Heart right ventricle (tissue), 16 donors: Measurements from ENCODE around the gene LRRC18. TPM values are rescaled to one million over a fixed set of nuclear protein-coding genes. Genes with fewer than 3 reads are reported as not detected.

Source experiments
- ATAC-seq, 8 donors: fragments of 200-7000 bp; cut with Tn5 transposase; one replicate each; pipeline ENCODE4 v1.9.1; 2020; ENCODE audit warnings: mild to moderate bottlenecking in 8 of 8, moderate library complexity in 8 of 8, moderate number of reproducible peaks in 1 of 8
- DNase-seq, 2 donors: peaks; one replicate each; pipeline ENCODE4 v3.0.0-alpha.2; 2020
- H3K27ac ChIP-seq, 10 donors: fragments of 200-600 bp; sonication (generic) in 2 of 10; one replicate each; pipeline versions ENCODE4 v1.5.0 to v1.8.0; 2020 to 2022; ENCODE audit warnings: mild to moderate bottlenecking in 3 of 10
- H3K27me3 ChIP-seq, 7 donors: fragments of 200-600 bp; one replicate each; pipeline ENCODE4 v1.8.0; 2021 to 2022; ENCODE audit warnings: mild to moderate bottlenecking in 2 of 7
- H3K36me3 ChIP-seq, 9 donors: fragments of 200-600 bp; sonication (generic) in 1 of 9; one replicate each; pipeline versions ENCODE4 v1.5.0 to v1.8.0; 2020 to 2022; ENCODE audit warnings: mild to moderate bottlenecking in 2 of 9
- H3K4me1 ChIP-seq, 9 donors: fragments of 200-600 bp; sonication (generic) in 1 of 9; one replicate each; pipeline versions ENCODE4 v1.5.0 to v1.8.0; 2020 to 2022; ENCODE audit warnings: mild to moderate bottlenecking in 4 of 9
- H3K4me3 ChIP-seq, 10 donors: fragments of 200-600 bp; sonication (generic) in 2 of 10; one replicate each; pipeline versions ENCODE4 v1.5.0 to v1.8.0; 2020 to 2022; ENCODE audit warnings: mild to moderate bottlenecking in 7 of 10, moderate library complexity in 2 of 10
- H3K9me3 ChIP-seq, 11 donors: fragments of 200-600 bp in 10 of 11; sonication (generic) in 2 of 11; one replicate each; pipeline versions ENCODE4 v1.5.0 to v1.8.0; 2013 to 2022; ENCODE audit warnings: mild to moderate bottlenecking in 2 of 11, control low read depth in 1 of 11, moderate library complexity in 1 of 11
- WGBS, 2 donors: extraction: QIAGEN DNeasy Blood & Tissue Kit; methylation state at CpG; one replicate each; pipeline ENCODE4 v1.1.7; 2013; ENCODE audit warnings: inconsistent platforms in 1 of 2; 5-methylcytosine and 5-hydroxymethylcytosine counted together
- intact Hi-C, 10 donors: fragments of 100-400 bp; cut with DNase I; formaldehyde crosslinking; loops; one replicate each; pipeline versions ENCODE4 v1.11.1 to v1.14.2; 2022
- microRNA-seq, 2 donors: library from miRNA; unstranded; fragments of <30 nt; microRNA quantifications; one replicate each; pipeline ENCODE4 v1.2.0, GENCODE V29; 2021
- polyA plus RNA-seq, 2 donors: library from polyadenylated mRNA; stranded (reverse); fragments of 200-250 nt; gene quantifications; one replicate each; pipeline ENCODE4 v1.2.3, GENCODE V29; 2013
- total RNA-seq, 10 donors: library from RNA; stranded (reverse); fragmentation: NEBNext Ultra II Directional in 3 of 10; extraction: Animal tissue kit (Norgen Biotek cat#: 25700) in 3 of 10; gene quantifications; one replicate each; pipeline versions ENCODE4 v1.2.1 to v1.2.4, GENCODE V29; 2021 to 2023
- TF ChIP-seq, protein P1 (sequence below), 9 donors: fragments of 200-600 bp; sonication (generic) in 2 of 9; IDR thresholded peaks; one replicate each; pipeline versions ENCODE4 v1.5.0 to v1.8.0; 2021 to 2022; ENCODE audit warnings: antibody characterized with exemption in 9 of 9, mild to moderate bottlenecking in 5 of 9, moderate library complexity in 1 of 9
- donor health status: Arrhythmogenic right ventricular cardiomyopathy.
- donor health status: ischemic (EF 13 %, LVEDD 7.1; RV severe dilation, severe dysfunction).
- donor health status: healthy with polysubstance abuse.
- donor health status: DM: no; HTN: yes; CAD: no.
- donor health status: DM: no; HTN: no; CAD: no.
- donor health status: ischemic (EF 25% LVEDD 6.9; RV normal size, moderate dysfunction).
- donor health status: ischemic (EF 25% LVEDD 5.7; RV mildly dilated, moderate dysfunction).
- donor health status: healthy.
- donor health status: DM: yes; HTN: yes; CAD: no.
- donor health status: Ischemic cardiomyopathy.
- donor health status: ischemic (EF 35%, LVEDD 5.7; RV mildly dilated, moderate dysfunction).
- donor health status: nonischemic (EF 11% LVEDD 7.7; RV severe dilation, severe dysfunction).
- donor health status: DM: yes; HTN: yes; CAD: no.
- donor health status: PGD.
- donor health status: ischemic (EF 29% LVEDD 5.4; RV normal size, mild dysfunction).
- donor health status: nonischemic (EF 23%, LVEDD 6.1; RV moderate dilation, normal function).

The LRRC18 gene
- total and polyA plus RNA-seq, 12 donors: 0.13 to 0.18 TPM; not detected in 10

GRCh38 chr10:48880016-48880705, 59.5 kb downstream of the LRRC18 start:
- no peak overlapping the region for H3K4me3 ChIP-seq
- no peak for ATAC-seq
- intact Hi-C loops: no loop called here
- TF ChIP-seq, protein P1, sequence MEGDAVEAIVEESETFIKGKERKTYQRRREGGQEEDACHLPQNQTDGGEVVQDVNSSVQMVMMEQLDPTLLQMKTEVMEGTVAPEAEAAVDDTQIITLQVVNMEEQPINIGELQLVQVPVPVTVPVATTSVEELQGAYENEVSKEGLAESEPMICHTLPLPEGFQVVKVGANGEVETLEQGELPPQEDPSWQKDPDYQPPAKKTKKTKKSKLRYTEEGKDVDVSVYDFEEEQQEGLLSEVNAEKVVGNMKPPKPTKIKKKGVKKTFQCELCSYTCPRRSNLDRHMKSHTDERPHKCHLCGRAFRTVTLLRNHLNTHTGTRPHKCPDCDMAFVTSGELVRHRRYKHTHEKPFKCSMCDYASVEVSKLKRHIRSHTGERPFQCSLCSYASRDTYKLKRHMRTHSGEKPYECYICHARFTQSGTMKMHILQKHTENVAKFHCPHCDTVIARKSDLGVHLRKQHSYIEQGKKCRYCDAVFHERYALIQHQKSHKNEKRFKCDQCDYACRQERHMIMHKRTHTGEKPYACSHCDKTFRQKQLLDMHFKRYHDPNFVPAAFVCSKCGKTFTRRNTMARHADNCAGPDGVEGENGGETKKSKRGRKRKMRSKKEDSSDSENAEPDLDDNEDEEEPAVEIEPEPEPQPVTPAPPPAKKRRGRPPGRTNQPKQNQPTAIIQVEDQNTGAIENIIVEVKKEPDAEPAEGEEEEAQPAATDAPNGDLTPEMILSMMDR (IDR thresholded peaks at IDR 0.05): no peak
- H3K27ac ChIP-seq: no peak overlapping the region
- peaks cover 0 to 3% (median 0%) of the 10 kb centered on the region in 7 donors for H3K27me3 ChIP-seq
- peaks cover 0 to 7% (median 0%) of the 10 kb centered on the region in 9 donors for H3K36me3 ChIP-seq
- WGBS, 2 donors: 61 to 64% methylated on average over 11 of the region's 11 CpGs
- DNase-seq: no peak
- no peaks in the 10 kb centered on the region for H3K4me1 ChIP-seq
- H3K9me3 ChIP-seq: no peaks in the 10 kb centered on the region

GRCh38 chr10:48879451-48879850, 60.2 kb downstream of the LRRC18 start:
- H3K9me3 ChIP-seq: no peaks in the 10 kb centered on the region
- H3K27ac ChIP-seq: no peak overlapping the region
- DNase-seq (no peak), ATAC-seq (no peak)
- WGBS, 2 donors: 73 to 79% methylated on average over 5 of the region's 5 CpGs
- H3K27me3 ChIP-seq: peaks cover 0 to 3% (median 0%) of the 10 kb centered on the region in 7 donors
- TF ChIP-seq, protein P1 (IDR thresholded peaks at IDR 0.05): no peak
- H3K4me3 ChIP-seq: no peak overlapping the region
- intact Hi-C loops: no loop called here
- H3K4me1 ChIP-seq: no peaks in the 10 kb centered on the region
- H3K36me3 ChIP-seq: peaks cover 0 to 7% (median 0%) of the 10 kb centered on the region in 9 donors

DNA sequence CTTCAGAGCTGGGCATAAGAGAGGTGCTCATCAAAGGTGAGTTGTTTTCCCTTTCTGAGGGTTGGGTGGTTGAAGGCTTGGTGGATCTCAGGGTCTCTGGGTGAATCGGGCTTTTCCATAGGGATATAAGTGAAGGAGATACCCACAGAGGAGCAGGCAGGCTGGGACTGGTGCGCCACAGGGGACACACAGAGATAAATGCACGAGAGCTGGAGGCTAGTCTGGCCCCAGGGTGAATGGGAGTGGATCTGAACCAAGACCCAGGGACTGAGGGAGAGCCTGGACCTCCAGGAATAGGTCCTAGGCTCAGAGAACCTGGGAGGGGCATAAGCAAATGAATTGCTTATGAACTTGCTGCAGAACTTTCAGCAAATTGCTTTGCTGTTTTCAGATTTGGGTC, 61.5 kb downstream of the LRRC18 start:
- ATAC-seq: no peak
- no peak for DNase-seq
- 89% methylated on average over 3 of the region's 3 CpGs for WGBS, 2 donors
- TF ChIP-seq, protein P1 (IDR thresholded peaks at IDR 0.05): no peak
- Histone ChIP-seq H3K4me1 (no peaks in the 10 kb centered on the region), H3K4me3 (no peak overlapping the region), H3K27me3 (peaks cover 0 to 3% (median 0%) of the 10 kb centered on the region in 7 donors), H3K36me3 (peaks cover 0 to 7% (median 0%) of the 10 kb centered on the region in 9 donors), H3K27ac (no peak overlapping the region), H3K9me3 (no peaks in the 10 kb centered on the region)
- intact Hi-C loops: no loop called here

DNA sequence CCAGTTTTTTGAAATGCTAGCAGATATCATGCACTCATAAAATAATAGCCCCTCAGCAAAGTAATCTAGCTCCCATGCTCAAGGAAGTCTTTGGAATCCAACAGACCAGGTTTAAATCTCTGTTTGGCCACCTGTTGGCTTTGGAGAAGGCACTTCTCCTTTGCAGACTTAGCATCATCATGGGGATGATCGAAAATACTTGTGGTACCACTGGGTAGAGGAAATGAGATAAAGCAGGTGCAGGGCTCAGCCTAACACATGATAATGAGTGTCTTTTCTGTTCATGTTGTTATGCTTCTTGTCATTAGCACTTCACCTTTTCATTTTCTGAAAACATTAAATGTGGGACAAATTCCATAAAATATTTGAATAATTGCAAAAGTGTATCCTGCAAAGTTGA, 67.4 kb downstream of the LRRC18 start:
- H3K4me1 ChIP-seq: no peaks in the 10 kb centered on the region
- WGBS, 2 donors: 79 to 85% methylated on average over 1 of the region's 1 CpG
- DNase-seq: no peak
- TF ChIP-seq, protein P1 (IDR thresholded peaks at IDR 0.05): no peak
- H3K27me3 ChIP-seq: no peaks in the 10 kb centered on the region
- H3K9me3 ChIP-seq: no peaks in the 10 kb centered on the region
- no peak overlapping the region for H3K27ac ChIP-seq
- intact Hi-C loops: no loop called here
- no peak overlapping the region for H3K4me3 ChIP-seq
- no peak for ATAC-seq
- peaks cover 0 to 3% (median 0%) of the 10 kb centered on the region in 9 donors for H3K36me3 ChIP-seq

Small RNA genes lying within 50 kb of the gene (microRNA-seq; reads per million reads assigned to microRNA genes)
- gene MIR4294: 0 reads per million in 2 donors

Other genes starting within 250 kb of the LRRC18 start
- 10 to 100 TPM; 12.0 to 26.7 (median 18.1) TPM for gene VSTM4, start 175.7 kb upstream of the LRRC18 start, total RNA-seq
- gene VSTM4, start 175.7 kb upstream of the LRRC18 start, polyA plus RNA-seq: 1 to 10 TPM; 5.0 to 6.1 TPM
- gene FAM170B, start 194.2 kb upstream of the LRRC18 start, total RNA-seq: not detected
- gene FAM170B, start 194.2 kb upstream of the LRRC18 start, polyA plus RNA-seq: not detected
- gene TMEM273, start 248.6 kb upstream of the LRRC18 start, total RNA-seq: 10 to 100 TPM; 10.9 to 27.3 (median 18.6) TPM
- gene TMEM273, start 248.6 kb upstream of the LRRC18 start, polyA plus RNA-seq: 10 to 100 TPM; 17.4 to 28.5 TPM